Measurements from ENCODE around the gene SLMAP. TPM values are rescaled to one million over a fixed set of nuclear protein-coding genes. Genes with fewer than 3 reads are reported as not detected.
"Not testable (repeated sequence)": the region's sequence is repeated elsewhere in the genome, so short reads cannot be mapped to it uniquely, and the experiment has no call there.

Gene SLMAP
- polyA plus RNA-seq, 4 donors = 24.7 to 39.8 (median 32.7) TPM

DNA sequence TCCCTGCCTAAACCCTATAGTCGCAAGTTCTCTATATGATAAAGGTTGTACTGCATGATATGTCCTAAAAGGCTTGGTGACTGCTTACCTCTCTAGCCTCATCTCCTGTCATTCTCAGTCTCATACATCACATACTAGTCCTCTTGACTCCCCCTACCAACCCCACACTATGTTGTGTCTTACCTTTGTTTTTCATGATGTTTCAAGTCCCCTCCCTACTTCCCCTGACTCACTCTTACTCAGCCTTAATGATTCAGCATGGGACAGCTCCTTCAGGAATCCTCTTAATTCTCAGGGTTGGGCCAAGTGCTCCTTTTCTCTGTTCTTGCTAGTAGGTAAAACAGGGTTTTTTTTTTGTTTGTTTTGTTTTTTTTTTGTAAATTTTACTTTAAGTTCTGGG, 49.6 kb downstream of the SLMAP start:
- no peak overlapping the region for H3K27ac ChIP-seq (ENCODE audit: low read depth in 1 of 3, low read length in 2 of 3)

GRCh38 chr3:57806195-57806594, 50.1 kb downstream of the SLMAP start:
- not testable (repeated sequence) for H3K9me3 ChIP-seq (ENCODE audit: control insufficient read depth in 2 of 2, insufficient read depth in 1 of 2, low read depth in 1 of 2, low read length in 1 of 2); H3K4me1 ChIP-seq (ENCODE audit: control insufficient read depth in 3 of 3, insufficient read depth in 2 of 3, low read depth in 1 of 3, low read length in 2 of 3); H3K27ac ChIP-seq (ENCODE audit: low read depth in 1 of 3, low read length in 2 of 3); H3K36me3 ChIP-seq (ENCODE audit: control insufficient read depth in 3 of 3, insufficient read depth in 2 of 3, low read depth in 1 of 3, low read length in 3 of 3); DNase-seq; FAIRE-seq; H3K4me3 ChIP-seq (ENCODE audit: low read depth in 1 of 3, low read length in 3 of 3); H3K27me3 ChIP-seq (ENCODE audit: control insufficient read depth in 3 of 3, insufficient read depth in 3 of 3, low read length in 3 of 3)
- WGBS, 3 donors = 97 to 98% (median 97%) methylated on average over 5 of the region's 5 CpGs

More for the DNA sequence above, 49.6 kb downstream of the SLMAP start:
- peaks cover 0 to 9% (median 0%) of the 10 kb centered on the region in 3 donors for H3K36me3 ChIP-seq (ENCODE audit: control insufficient read depth in 3 of 3, insufficient read depth in 2 of 3, low read depth in 1 of 3, low read length in 3 of 3)
- no peaks in the 10 kb centered on the region for H3K9me3 ChIP-seq (ENCODE audit: control insufficient read depth in 2 of 2, insufficient read depth in 1 of 2, low read depth in 1 of 2, low read length in 1 of 2)
- FAIRE-seq = no peak
- peaks cover 2 to 9% (median 9%) of the 10 kb centered on the region in 3 donors for H3K4me1 ChIP-seq (ENCODE audit: control insufficient read depth in 3 of 3, insufficient read depth in 2 of 3, low read depth in 1 of 3, low read length in 2 of 3)
- no peaks in the 10 kb centered on the region for H3K27me3 ChIP-seq (ENCODE audit: control insufficient read depth in 3 of 3, insufficient read depth in 3 of 3, low read length in 3 of 3)
- H3K4me3 ChIP-seq (ENCODE audit: low read depth in 1 of 3, low read length in 3 of 3) = no peak overlapping the region
- 93 to 97% (median 96%) methylated on average over 1 of the region's 1 CpG for WGBS, 3 donors
- DNase-seq = no peak

DNA sequence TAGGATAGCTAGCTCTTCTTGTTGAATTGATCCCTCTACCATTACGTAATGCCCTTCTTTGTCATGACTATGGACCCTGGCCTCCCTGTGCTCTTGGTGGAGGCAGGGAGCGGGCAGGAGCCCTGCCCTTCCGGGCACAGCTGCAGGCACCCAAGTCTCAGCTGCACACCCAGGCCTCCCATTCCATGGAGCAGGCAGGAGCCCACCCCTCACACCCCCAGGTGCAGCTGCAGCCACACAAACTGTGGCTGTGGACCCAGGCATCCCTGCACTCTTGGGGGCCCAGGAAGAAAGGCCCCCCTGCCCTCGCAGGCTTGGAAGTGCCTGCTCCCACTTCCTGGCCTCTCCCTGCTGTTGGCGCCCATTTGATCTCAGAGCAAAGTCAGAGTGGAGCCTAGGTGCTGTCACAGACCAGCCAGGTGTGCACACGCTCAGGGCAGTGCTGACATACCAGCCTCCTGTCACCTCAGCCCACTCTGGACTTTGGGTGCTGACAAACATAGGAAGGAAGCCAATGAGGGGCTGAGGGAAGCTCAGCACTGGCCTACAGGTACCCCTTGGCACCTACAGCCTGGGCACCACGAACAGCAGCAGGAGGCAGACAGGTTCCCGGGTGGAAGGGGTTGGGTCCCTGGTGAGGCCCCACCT, 53.0 kb downstream of the SLMAP start:
- FAIRE-seq (no peak), DNase-seq (peak in 1 of 2 donors; percentile 37)
- 85 to 92% (median 86%) methylated on average over 8 of the region's 8 CpGs for WGBS, 3 donors
- Histone ChIP-seq H3K4me3 (ENCODE audit: low read depth in 1 of 3, low read length in 3 of 3) (no peak overlapping the region), H3K27ac (ENCODE audit: low read depth in 1 of 3, low read length in 2 of 3) (no peak overlapping the region), H3K9me3 (ENCODE audit: control insufficient read depth in 2 of 2, insufficient read depth in 1 of 2, low read depth in 1 of 2, low read length in 1 of 2) (no peaks in the 10 kb centered on the region), H3K36me3 (ENCODE audit: control insufficient read depth in 3 of 3, insufficient read depth in 2 of 3, low read depth in 1 of 3, low read length in 3 of 3) (peaks cover 0 to 9% (median 0%) of the 10 kb centered on the region in 3 donors), H3K4me1 (ENCODE audit: control insufficient read depth in 3 of 3, insufficient read depth in 2 of 3, low read depth in 1 of 3, low read length in 2 of 3) (peaks cover 0 to 4% (median 0%) of the 10 kb centered on the region in 3 donors), H3K27me3 (ENCODE audit: control insufficient read depth in 3 of 3, insufficient read depth in 3 of 3, low read length in 3 of 3) (no peaks in the 10 kb centered on the region)

DNA sequence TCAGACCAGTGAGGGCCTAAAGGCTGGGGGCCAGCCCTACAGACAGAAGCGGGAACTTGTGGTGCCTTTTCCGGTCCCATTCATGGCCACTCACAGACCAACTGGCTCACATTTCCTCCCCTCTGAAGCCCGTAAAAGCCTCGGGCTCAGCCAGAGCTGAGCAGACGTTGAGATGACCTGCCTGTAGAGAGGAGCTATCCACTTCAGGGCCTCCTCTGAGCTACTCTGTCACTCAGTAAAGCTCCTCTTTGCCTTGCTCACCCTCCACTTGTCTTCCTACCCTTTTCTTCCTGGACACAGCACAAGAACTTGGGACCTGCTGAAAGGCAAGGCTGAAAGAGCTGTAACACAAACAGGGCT, 53.5 kb downstream of the SLMAP start:
- Histone ChIP-seq H3K27ac (ENCODE audit: low read depth in 1 of 3, low read length in 2 of 3) (no peak overlapping the region), H3K36me3 (ENCODE audit: control insufficient read depth in 3 of 3, insufficient read depth in 2 of 3, low read depth in 1 of 3, low read length in 3 of 3) (peaks cover 0 to 11% (median 0%) of the 10 kb centered on the region in 3 donors), H3K27me3 (ENCODE audit: control insufficient read depth in 3 of 3, insufficient read depth in 3 of 3, low read length in 3 of 3) (no peaks in the 10 kb centered on the region), H3K9me3 (ENCODE audit: control insufficient read depth in 2 of 2, insufficient read depth in 1 of 2, low read depth in 1 of 2, low read length in 1 of 2) (no peaks in the 10 kb centered on the region), H3K4me1 (ENCODE audit: control insufficient read depth in 3 of 3, insufficient read depth in 2 of 3, low read depth in 1 of 3, low read length in 2 of 3) (peaks cover 0 to under 1% (median 0%) of the 10 kb centered on the region in 3 donors), H3K4me3 (ENCODE audit: low read depth in 1 of 3, low read length in 3 of 3) (no peak overlapping the region)
- no peak for FAIRE-seq
- DNase-seq = no peak
- WGBS, 3 donors = 91 to 93% (median 93%) methylated on average over 5 of the region's 5 CpGs

DNA sequence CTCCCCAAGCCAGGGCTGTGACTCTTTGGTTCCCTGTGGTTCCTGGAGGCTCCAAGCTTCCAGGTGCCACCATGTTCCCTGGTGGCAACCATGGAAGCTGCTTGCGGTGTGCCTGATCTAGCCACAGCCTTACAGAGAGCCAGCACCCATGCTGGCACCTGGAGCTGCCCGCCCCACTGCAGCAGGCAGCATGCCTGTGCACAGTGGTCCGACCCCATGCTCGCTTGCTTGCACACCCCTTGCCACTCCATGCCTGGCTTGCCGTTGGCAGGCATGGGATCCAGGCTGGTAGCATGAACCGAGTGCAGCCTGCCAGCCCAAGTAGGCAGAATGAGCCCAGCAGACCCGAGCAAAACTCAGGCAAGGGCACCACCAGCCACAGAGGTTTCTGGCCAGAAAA, 53.9 kb downstream of the SLMAP start:
- no peaks in the 10 kb centered on the region for H3K4me1 ChIP-seq (ENCODE audit: control insufficient read depth in 3 of 3, insufficient read depth in 2 of 3, low read depth in 1 of 3, low read length in 2 of 3)
- FAIRE-seq = no peak
- 95 to 99% (median 97%) methylated on average over 7 of the region's 7 CpGs for WGBS, 3 donors
- no peaks in the 10 kb centered on the region for H3K9me3 ChIP-seq (ENCODE audit: control insufficient read depth in 2 of 2, insufficient read depth in 1 of 2, low read depth in 1 of 2, low read length in 1 of 2)
- no peak overlapping the region for H3K4me3 ChIP-seq (ENCODE audit: low read depth in 1 of 3, low read length in 3 of 3)
- H3K27me3 ChIP-seq (ENCODE audit: control insufficient read depth in 3 of 3, insufficient read depth in 3 of 3, low read length in 3 of 3) = no peaks in the 10 kb centered on the region
- no peak overlapping the region for H3K27ac ChIP-seq (ENCODE audit: low read depth in 1 of 3, low read length in 2 of 3)
- peaks cover 0 to 11% (median 0%) of the 10 kb centered on the region in 3 donors for H3K36me3 ChIP-seq (ENCODE audit: control insufficient read depth in 3 of 3, insufficient read depth in 2 of 3, low read depth in 1 of 3, low read length in 3 of 3)
- no peak for DNase-seq

DNA sequence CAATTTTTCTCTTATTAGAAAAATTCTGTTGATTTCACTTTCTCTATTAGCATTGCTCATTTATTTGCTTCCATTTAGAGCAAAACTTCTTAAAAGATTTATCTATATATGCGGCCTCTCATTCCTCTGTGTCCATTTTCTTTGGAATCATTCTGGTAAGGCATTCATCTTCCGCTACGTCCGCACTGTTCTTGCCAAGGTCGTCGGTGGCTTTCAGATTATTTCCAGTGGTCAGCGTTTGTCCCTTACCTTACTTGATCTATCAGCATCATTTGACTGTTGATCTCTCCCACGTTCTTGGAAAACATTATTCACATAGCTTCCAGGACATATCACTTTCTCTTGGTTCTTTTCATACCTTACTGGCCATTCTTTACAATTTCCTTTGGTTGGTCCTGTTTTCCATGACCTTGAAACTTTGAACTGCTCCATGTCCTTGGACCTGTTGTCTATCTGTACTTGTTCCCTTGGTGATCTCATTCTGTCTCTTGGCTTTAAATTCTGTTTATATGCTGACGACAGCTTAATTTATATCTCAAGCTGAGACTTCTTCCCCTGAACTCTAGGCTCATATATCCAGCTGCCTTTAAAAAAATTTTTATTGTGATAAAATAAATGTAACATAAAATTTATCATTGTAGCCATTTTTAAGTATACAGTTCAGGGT, 54.5 kb downstream of the SLMAP start:
- no peak for FAIRE-seq
- no peaks in the 10 kb centered on the region for H3K4me1 ChIP-seq (ENCODE audit: control insufficient read depth in 3 of 3, insufficient read depth in 2 of 3, low read depth in 1 of 3, low read length in 2 of 3)
- H3K4me3 ChIP-seq (ENCODE audit: low read depth in 1 of 3, low read length in 3 of 3) = no peak overlapping the region
- no peak overlapping the region for H3K27ac ChIP-seq (ENCODE audit: low read depth in 1 of 3, low read length in 2 of 3)
- H3K9me3 ChIP-seq (ENCODE audit: control insufficient read depth in 2 of 2, insufficient read depth in 1 of 2, low read depth in 1 of 2, low read length in 1 of 2) = no peaks in the 10 kb centered on the region
- peak; percentile 14 to 42 for DNase-seq
- H3K27me3 ChIP-seq (ENCODE audit: control insufficient read depth in 3 of 3, insufficient read depth in 3 of 3, low read length in 3 of 3) = no peaks in the 10 kb centered on the region
- peaks cover 0 to 11% (median 0%) of the 10 kb centered on the region in 3 donors for H3K36me3 ChIP-seq (ENCODE audit: control insufficient read depth in 3 of 3, insufficient read depth in 2 of 3, low read depth in 1 of 3, low read length in 3 of 3)
- 76 to 86% (median 85%) methylated on average over 9 of the region's 9 CpGs for WGBS, 3 donors

- Histone ChIP-seq H3K4me1 (ENCODE audit: control insufficient read depth in 3 of 3, insufficient read depth in 2 of 3, low read depth in 1 of 3, low read length in 2 of 3) (no peaks in the 10 kb centered on the region), H3K27ac (ENCODE audit: low read depth in 1 of 3, low read length in 2 of 3) (no peak overlapping the region), H3K4me3 (ENCODE audit: low read depth in 1 of 3, low read length in 3 of 3) (no peak overlapping the region), H3K9me3 (ENCODE audit: control insufficient read depth in 2 of 2, insufficient read depth in 1 of 2, low read depth in 1 of 2, low read length in 1 of 2) (no peaks in the 10 kb centered on the region), H3K36me3 (ENCODE audit: control insufficient read depth in 3 of 3, insufficient read depth in 2 of 3, low read depth in 1 of 3, low read length in 3 of 3) (peaks cover 0 to 4% (median 0%) of the 10 kb centered on the region in 3 donors), H3K27me3 (ENCODE audit: control insufficient read depth in 3 of 3, insufficient read depth in 3 of 3, low read length in 3 of 3) (no peaks in the 10 kb centered on the region)
- WGBS, 3 donors = 80 to 92% (median 80%) methylated on average over 6 of the region's 6 CpGs
- FAIRE-seq = no peak
- no peak for DNase-seq
Observed at GRCh38 chr3:57815036-57815435, 58.9 kb downstream of the SLMAP start.

GRCh38 chr3:57816471-57817095, 60.5 kb downstream of the SLMAP start:
- Histone ChIP-seq H3K4me3 (ENCODE audit: low read depth in 1 of 3, low read length in 3 of 3) (no peak overlapping the region), H3K9me3 (ENCODE audit: control insufficient read depth in 2 of 2, insufficient read depth in 1 of 2, low read depth in 1 of 2, low read length in 1 of 2) (no peaks in the 10 kb centered on the region), H3K27ac (ENCODE audit: low read depth in 1 of 3, low read length in 2 of 3) (no peak overlapping the region), H3K36me3 (ENCODE audit: control insufficient read depth in 3 of 3, insufficient read depth in 2 of 3, low read depth in 1 of 3, low read length in 3 of 3) (peaks cover 0 to 2% (median 0%) of the 10 kb centered on the region in 3 donors), H3K4me1 (ENCODE audit: control insufficient read depth in 3 of 3, insufficient read depth in 2 of 3, low read depth in 1 of 3, low read length in 2 of 3) (peaks cover 0 to 6% (median 0%) of the 10 kb centered on the region in 3 donors), H3K27me3 (ENCODE audit: control insufficient read depth in 3 of 3, insufficient read depth in 3 of 3, low read length in 3 of 3) (no peaks in the 10 kb centered on the region)
- DNase-seq = no peak
- FAIRE-seq = no peak
